RWPE1 (cell line): ENCODE data around the gene CPN1.

Source experiments
- CTCF ChIA-PET: fragments of 350-600 bp; sonication (Branson Sonifier 250); formaldehyde crosslinking; extraction: SDS; loops from one replicate; lab custom pipeline; 2021; lab: Yijun Ruan, JAX
- POLR2A ChIA-PET: fragments of 400-600 bp; formaldehyde crosslinking; extraction: SDS; loops from one replicate; lab custom pipeline; 2020; ENCODE audit warnings: antibody characterized with exemption; ENCODE audit not compliant: low non-redundant PET; lab: Yijun Ruan, JAX
- DNase-seq: peaks from one replicate; pipeline ENCODE4 v3.0.0; 2012; ENCODE audit warnings: low spot score
- H3K27ac ChIP-seq: fragments of 450-650 bp; 2 replicates; pipeline ENCODE4 v1.5.1; 2017
- CTCF ChIP-seq: fragments of 450-650 bp; conservative IDR thresholded peaks from 2 replicates; pipeline ENCODE4 v1.5.1; 2017; ENCODE audit warnings: low read depth, mild to moderate bottlenecking

CPN1 gene

GRCh38 chr10:100045592-100045991, 36.1 kb downstream of the CPN1 start:
- ChIA-PET CTCF (interaction anchor here (0.5 to 4.1 kb wide), 33 partner anchors 10 to 453 kb away, joined by 3 to 44 read pairs (median 3); partner anchors contain the start of gene DNMBP), POLR2A (interaction anchor here (1.4 kb wide), 1 partner anchor 139 kb away, joined by 4 read pairs; no protein-coding TSS in a partner anchor)
- no peak overlapping the region for H3K27ac ChIP-seq
- TF ChIP-seq CTCF: no peak
- DNase-seq: no peak

GRCh38 chr10:100043796-100044195, 37.9 kb downstream of the CPN1 start:
- TF ChIP-seq CTCF: no peak
- DNase-seq: no peak
- ChIA-PET CTCF (interaction anchor here (0.6 to 4.1 kb wide), 2 partner anchors 137 to 212 kb away, joined by 4 to 44 read pairs; no protein-coding TSS in a partner anchor), POLR2A (no interaction called here)
- H3K27ac ChIP-seq: peak overlapping the region; percentile 91

- no peak for TF ChIP-seq CTCF
- ChIA-PET CTCF (interaction anchor here (0.6 to 4.1 kb wide), 3 partner anchors 136 to 213 kb away, joined by 3 to 44 read pairs (median 4); no protein-coding TSS in a partner anchor), POLR2A (no interaction called here)
- H3K27ac ChIP-seq: peak overlapping the region; percentile 91
- DNase-seq: peak; percentile 72
These were observed 38.3 kb downstream of the CPN1 start for GRCh38 chr10:100043344-100043743.

GRCh38 chr10:100041306-100042002, 40.2 kb downstream of the CPN1 start:
- TF ChIP-seq CTCF: no peak
- POLR2A ChIA-PET: no interaction called here
- no peak for DNase-seq
- CTCF ChIA-PET: interaction anchor here (0.5 to 1.0 kb wide), 3 partner anchors 135 to 176 kb away, joined by 3 read pairs; no protein-coding TSS in a partner anchor
- H3K27ac ChIP-seq: peak overlapping the region; percentile 91

GRCh38 chr10:100038561-100039071, 43.1 kb downstream of the CPN1 start:
- ChIA-PET POLR2A (interaction anchor here (0.7 kb wide), 1 partner anchor 608 kb away, joined by 4 read pairs; no protein-coding TSS in a partner anchor), CTCF (no interaction called here)
- DNase-seq: no peak
- peak overlapping the region; percentile 54 for H3K27ac ChIP-seq
- no peak for TF ChIP-seq CTCF

GRCh38 chr10:100037758-100038315, 43.8 kb downstream of the CPN1 start:
- ChIA-PET POLR2A (no interaction called here), CTCF (interaction anchor here (0.7 kb wide), 1 partner anchor 195 kb away, joined by 5 read pairs; no protein-coding TSS in a partner anchor)
- TF ChIP-seq CTCF: no peak
- DNase-seq: no peak
- H3K27ac ChIP-seq: no peak overlapping the region
